Posterior vena cava (tissue), 2 donors: ENCODE data around the gene RAD50. TPM values are rescaled to one million over a fixed set of nuclear protein-coding genes. Genes with fewer than 3 reads are reported as not detected.
A peak's percentile ranks its signal among the peaks of the same experiment; 100 is the strongest.
"Not testable (repeated sequence)": the region's sequence is repeated elsewhere in the genome, so short reads cannot be mapped to it uniquely, and the experiment has no call there.

Source experiments
- DNase-seq: peaks from one replicate; pipeline ENCODE4 v3.0.0-alpha.2; 2020; ENCODE audit warnings: low spot score
- intact Hi-C, 2 donors: fragments of 100-400 bp; cut with DNase I; formaldehyde crosslinking; loops; one replicate each; pipeline versions ENCODE4 v1.14.1 to v1.14.2; 2022 to 2023
- total RNA-seq, 2 donors: library from RNA; stranded (reverse); fragmentation: NEBNext Ultra II Directional; extraction: Animal tissue kit (Norgen Biotek cat#: 25700); gene quantifications; one replicate each; pipeline ENCODE4 v1.2.1, GENCODE V29; 2021
- donor health status: DM: yes; HTN: yes; CAD: no.
- donor health status: DM: yes; HTN: yes; CAD: no.

RAD50 gene
- total RNA-seq, 2 donors from 2014 or later, result 30.3 to 31.3 TPM

GRCh38 chr5:132548834-132549233 is 7.9 kb upstream of the RAD50 start:
- not testable (repeated sequence) for DNase-seq
- intact Hi-C loops, result loop anchor here in 1 of 2 donors (5.0 kb wide), 1 partner anchor 127 kb away; no protein-coding TSS in a partner anchor

DNA sequence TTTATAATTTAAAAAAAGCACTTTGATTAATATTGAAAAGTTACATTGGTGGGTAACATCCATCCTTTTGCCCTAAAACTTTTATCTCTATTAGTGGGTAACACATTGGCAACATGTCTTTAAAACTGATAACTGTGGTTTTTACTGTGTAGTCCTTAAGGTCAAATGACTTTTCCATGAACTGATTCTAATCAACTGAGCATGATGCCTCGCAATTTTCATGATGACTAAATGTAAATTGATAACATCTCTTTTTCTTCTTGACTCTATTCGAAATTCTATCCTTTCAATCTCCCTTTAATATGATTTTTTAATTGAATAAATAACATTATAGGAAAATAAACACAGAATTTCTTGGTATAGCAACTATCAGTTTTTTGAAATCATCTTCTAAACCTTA is 7.2 kb upstream of the RAD50 start:
- intact Hi-C loops, result loop anchor here in 1 of 2 donors (5.0 kb wide), 1 partner anchor 127 kb away; no protein-coding TSS in a partner anchor
- no peak for DNase-seq

DNA sequence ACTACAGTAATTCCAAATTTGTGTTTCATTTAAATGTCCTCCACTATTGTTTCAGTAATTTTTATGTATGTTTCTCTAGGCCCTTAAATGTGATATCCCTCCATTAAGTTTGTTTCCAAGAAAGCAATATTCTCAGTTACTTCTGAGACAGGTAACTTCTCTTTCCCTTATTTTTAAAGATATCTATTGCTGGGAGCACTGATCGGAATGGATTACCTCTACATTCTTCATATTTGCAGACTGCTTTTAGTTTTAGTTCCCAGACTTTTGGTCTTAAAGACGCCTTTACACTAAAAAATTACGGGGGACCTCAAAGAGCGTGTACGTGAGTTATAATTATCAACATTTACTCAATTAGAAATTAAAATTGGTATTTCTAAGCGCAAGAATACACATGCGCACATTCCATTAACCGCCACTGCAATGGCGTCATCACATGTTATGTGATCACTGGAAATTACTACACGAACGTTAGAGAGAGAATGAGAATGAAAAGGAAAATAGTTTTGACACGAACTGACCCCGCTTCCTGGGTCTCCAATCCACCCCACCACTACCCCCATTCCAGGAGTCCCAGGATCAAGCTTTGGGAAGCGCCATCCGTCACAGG is 519 bp upstream of the RAD50 start:
- intact Hi-C loops, result no loop called here
- no peak for DNase-seq

DNA sequence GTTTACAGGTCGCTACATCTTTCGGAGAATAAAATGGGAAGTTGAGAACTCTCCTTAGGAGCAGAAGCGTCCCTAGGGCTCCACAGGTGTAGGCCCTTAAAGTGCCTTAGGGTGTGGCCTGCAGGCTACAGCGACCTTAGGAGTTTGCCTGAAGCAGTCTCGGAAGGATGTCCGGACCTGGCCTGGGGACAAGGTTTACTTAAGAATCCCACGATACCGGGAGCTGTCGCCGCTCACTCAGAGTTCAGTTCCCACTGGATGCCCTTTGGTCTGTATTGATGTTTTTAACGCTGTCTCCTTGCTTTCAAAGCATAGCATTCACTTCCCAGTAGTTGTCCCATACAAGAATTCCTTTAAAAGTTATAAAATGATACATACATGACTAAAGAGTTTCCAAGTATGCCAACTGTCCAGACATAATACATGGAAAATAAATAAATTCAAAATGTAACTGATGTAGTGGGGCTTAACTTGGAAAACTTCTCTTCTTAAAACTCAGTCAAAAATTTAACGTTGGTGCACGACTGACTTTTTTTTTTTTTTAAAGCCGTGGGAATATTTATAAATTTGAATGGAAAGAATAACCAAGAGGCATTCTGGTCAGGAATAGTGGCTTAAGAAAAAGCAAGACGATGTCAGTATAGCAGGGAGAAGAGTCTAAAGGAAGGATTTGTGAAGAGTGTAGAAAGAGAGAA is 848 bp downstream of the RAD50 start:
- intact Hi-C loops, result no loop called here
- DNase-seq, result peak; percentile 81

- intact Hi-C loops, result no loop called here
Observed at GRCh38 chr5:132559383-132560060, 2.7 kb downstream of the RAD50 start.

DNA sequence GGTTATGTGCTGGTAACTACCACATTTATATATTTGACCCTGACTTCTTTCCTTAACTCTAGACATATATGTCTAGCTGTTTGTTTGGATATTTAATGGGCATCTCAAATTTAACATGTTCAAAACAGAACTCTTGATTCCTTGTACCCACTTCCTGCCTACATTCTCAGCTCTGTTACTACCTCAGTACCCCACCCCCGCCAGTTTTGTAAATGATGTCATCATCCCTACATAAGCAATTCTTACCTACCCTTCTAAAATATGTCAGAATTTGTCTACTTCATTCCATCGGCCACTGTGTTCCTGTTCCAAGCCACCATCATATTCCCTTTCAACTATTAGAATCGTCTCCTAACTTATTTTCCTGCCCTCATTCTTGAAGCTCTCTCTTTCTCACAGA is 4.8 kb downstream of the RAD50 start:
- no peak for DNase-seq
- intact Hi-C loops, result no loop called here

More at GRCh38 chr5:132559383-132560060, 2.7 kb downstream of the RAD50 start:
- no peak for DNase-seq

DNA sequence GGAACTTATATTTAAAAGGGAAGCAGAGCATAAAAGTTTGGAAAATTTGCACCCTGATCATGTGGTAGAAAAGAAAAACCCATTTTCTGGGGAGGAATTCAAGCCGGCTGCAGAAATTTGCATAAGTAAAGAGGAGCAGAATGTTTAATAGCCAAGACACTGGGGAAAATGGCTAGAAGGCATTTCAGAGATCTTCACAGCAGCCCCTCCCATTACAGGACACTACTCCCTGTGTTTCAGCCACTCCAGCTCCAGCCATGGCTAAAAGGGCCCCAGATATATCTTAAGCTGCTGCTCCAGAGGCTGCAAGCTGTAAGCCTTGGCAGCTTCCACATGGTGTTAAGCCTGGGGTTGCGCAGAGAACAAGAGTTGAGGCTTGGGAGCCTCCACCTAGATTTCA is 7.8 kb downstream of the RAD50 start:
- DNase-seq, intact Hi-C loops: not testable (repeated sequence)

- no peak for DNase-seq
- intact Hi-C loops, result no loop called here
Observed at GRCh38 chr5:132566657-132567056, 9.9 kb downstream of the RAD50 start.

DNA sequence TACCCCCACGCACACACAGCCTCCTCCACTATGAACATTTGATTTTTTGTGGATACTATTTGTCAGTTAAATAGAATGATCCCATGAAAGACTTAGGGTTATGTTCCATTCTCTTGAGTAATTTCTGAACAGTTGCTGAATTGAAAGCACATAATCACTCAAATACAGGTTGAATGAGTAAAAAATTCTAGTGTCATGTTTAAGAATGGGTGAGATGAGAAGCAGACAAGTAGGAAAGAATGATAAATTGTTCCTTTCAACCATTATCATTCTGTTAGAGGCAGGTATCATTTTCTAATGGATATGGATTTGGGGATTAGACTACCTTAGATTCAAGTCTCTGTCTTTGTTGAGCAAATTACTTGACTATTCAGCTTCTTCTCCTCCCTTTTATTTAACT is 19.3 kb downstream of the RAD50 start:
- intact Hi-C loops, result no loop called here
- DNase-seq, result no peak

GRCh38 chr5:132584560-132584959 is 27.8 kb downstream of the RAD50 start:
- intact Hi-C loops, DNase-seq: not testable (repeated sequence)

GRCh38 chr5:132586063-132586462 is 29.3 kb downstream of the RAD50 start:
- intact Hi-C loops, result no loop called here
- DNase-seq, result no peak

DNA sequence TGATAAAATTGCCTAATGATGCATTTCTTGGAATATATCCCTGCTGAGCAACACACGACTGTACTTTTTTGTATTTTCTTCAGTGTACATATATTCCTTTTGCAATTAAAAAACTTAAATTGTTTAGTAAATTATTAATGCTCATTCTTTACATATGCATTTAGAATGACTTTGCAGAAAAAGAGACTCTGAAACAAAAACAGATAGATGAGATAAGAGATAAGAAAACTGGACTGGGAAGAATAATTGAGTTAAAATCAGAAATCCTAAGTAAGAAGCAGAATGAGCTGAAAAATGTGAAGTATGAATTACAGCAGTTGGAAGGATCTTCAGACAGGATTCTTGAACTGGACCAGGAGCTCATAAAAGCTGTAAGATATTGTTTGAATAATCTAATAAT is 32.7 kb downstream of the RAD50 start:
- DNase-seq, result no peak
- intact Hi-C loops, result no loop called here

DNA sequence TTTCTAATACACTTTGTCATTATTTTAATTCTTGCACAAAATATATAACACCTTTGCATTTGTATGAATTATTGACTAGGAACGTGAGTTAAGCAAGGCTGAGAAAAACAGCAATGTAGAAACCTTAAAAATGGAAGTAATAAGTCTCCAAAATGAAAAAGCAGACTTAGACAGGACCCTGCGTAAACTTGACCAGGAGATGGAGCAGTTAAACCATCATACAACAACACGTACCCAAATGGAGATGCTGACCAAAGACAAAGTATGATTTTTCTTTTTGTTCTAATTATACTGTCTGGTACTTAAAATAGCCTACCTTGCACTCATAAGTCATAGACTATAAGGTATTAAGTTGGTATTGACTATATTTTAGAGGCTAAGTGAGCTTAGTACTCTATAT is 34.4 kb downstream of the RAD50 start:
- DNase-seq, result no peak
- intact Hi-C loops, result no loop called here

GRCh38 chr5:132592521-132592920 is 35.7 kb downstream of the RAD50 start:
- intact Hi-C loops, result no loop called here
- DNase-seq, result no peak

DNA sequence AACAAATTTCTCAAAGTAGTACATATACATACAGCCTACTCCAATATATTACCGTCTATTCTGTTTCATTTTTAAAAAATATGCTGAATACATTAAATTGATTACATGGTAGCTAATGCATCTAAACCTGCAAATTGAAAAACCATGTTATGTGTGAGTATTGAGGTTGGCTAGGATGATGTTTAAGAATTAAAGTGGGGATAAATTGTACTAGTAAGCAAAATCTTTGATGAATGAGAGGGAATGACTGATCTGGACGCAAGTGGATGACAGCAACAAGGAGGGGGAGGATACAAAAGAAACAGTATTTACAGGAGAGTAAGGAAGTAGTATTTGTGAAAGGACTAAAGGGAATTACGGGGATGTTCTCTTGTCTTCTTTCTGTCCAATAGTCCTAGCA is 37.4 kb downstream of the RAD50 start:
- intact Hi-C loops, result no loop called here
- no peak for DNase-seq

DNA sequence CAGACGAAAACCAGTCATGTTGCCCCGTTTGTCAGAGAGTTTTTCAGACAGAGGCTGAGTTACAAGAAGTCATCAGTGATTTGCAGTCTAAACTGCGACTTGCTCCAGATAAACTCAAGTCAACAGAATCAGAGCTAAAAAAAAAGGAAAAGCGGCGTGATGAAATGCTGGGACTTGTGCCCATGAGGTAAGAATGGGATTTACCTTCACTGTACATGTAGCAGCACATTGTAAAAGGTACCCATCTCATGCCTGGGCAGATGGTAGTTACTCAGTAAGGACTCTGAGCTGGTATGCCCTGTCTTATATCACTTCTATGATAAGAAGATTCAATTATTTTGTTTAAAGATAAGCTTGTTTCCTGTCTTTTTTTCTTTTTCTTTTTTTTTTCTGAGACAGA is 38.8 kb downstream of the RAD50 start:
- intact Hi-C loops, result no loop called here
- no peak for DNase-seq

DNA sequence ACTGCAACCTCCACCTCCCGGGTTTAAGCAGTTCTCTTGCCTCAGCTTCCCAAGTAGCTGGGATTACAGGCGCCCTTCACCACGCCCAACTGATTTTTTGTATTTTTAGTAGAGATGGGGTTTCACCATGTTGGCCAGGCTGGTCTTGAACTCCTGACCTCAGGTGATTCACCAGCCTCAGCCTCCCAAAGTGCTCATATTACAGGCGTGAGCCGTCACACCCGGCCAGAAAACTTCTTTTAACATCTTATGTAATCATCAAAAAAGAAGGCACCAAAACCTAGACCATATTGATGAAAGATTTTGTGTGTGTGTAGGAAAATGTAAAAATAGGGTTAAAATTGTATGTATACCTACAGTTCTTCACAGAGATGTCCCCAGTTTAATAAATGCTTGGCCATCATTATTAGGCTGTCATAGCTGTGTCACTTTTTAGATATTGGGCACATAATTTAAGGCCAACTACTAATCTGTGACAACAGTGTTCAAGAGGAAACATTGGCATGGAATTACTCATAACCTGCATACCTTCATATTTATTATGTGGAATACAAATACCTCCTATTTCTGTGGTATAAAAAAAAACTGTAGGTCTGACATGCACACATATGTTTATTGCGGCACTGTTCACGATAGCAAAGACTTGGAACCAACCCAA is 44.4 kb downstream of the RAD50 start:
- intact Hi-C loops, result no loop called here
- DNase-seq, result no peak

- DNase-seq, result no peak
- intact Hi-C loops, result no loop called here
Observed at GRCh38 chr5:132607095-132607494, 50.3 kb downstream of the RAD50 start.

GRCh38 chr5:132608107-132608506 is 51.3 kb downstream of the RAD50 start:
- intact Hi-C loops, result no loop called here
- DNase-seq, result no peak

DNA sequence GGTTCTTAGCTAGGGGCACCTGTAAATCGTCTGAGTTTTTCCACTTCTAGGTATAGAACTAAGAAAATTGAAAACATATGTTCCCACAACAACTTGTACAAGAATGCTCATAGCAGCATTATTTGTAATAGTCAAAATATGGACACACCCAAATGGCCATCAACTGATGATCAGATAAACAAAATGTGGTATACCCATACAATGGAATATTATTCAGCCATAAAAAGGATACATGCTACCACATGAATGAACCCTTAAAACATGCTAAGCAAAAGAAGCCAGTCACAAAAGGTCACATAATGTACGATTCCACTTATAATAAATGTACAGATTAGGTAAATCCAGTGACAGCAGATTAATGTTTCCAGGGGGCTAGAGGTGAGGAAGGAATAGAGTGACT is 55.2 kb downstream of the RAD50 start:
- intact Hi-C loops, result no loop called here
- no peak for DNase-seq
